NT2/D1 (cell line): Measurements from ENCODE around the gene NEGR1.

Experiments
- DNase-seq: peaks from one replicate; pipeline ENCODE4 v3.0.0-alpha.2; 2011; ENCODE audit warnings: low read depth, low spot score
- H3K27me3 ChIP-seq: 2 replicates; pipeline ENCODE4 v1.6.0; 2011; ENCODE audit warnings: mild to moderate bottlenecking; ENCODE audit not compliant: insufficient read length, insufficient read depth
- H3K36me3 ChIP-seq: 2 replicates; pipeline ENCODE4 v1.6.1; 2011; ENCODE audit warnings: mild to moderate bottlenecking, low read length, mixed read lengths; ENCODE audit not compliant: insufficient read depth, insufficient read length
- H3K4me1 ChIP-seq: 2 replicates; pipeline ENCODE4 v1.5.1; 2011; ENCODE audit not compliant: insufficient read depth, insufficient read length
- H3K4me3 ChIP-seq: 2 replicates; pipeline ENCODE4 v1.5.1; 2011; ENCODE audit warnings: low read depth; ENCODE audit not compliant: insufficient read length
- H3K9ac ChIP-seq: 2 replicates; pipeline ENCODE4 v1.6.0; 2011; ENCODE audit warnings: low read depth; ENCODE audit not compliant: insufficient read length
- H3K9me3 ChIP-seq: 2 replicates; pipeline ENCODE4 v1.5.1; 2011; ENCODE audit warnings: mild to moderate bottlenecking, low read length; ENCODE audit not compliant: insufficient read depth
- SUZ12 ChIP-seq: IDR thresholded peaks from 2 replicates; pipeline ENCODE4 v1.6.1; 2011; ENCODE audit not compliant: insufficient read length, insufficient read depth; ENCODE audit errors: extremely low read depth
- YY1 ChIP-seq: IDR thresholded peaks from 2 replicates; pipeline ENCODE4 v1.6.1; 2011; ENCODE audit not compliant: insufficient read length, insufficient read depth
- ZNF274 ChIP-seq: IDR thresholded peaks from 2 replicates; pipeline ENCODE4 v1.6.1; 2011; ENCODE audit warnings: mild to moderate bottlenecking, low read depth, low read length

The NEGR1 gene

DNA sequence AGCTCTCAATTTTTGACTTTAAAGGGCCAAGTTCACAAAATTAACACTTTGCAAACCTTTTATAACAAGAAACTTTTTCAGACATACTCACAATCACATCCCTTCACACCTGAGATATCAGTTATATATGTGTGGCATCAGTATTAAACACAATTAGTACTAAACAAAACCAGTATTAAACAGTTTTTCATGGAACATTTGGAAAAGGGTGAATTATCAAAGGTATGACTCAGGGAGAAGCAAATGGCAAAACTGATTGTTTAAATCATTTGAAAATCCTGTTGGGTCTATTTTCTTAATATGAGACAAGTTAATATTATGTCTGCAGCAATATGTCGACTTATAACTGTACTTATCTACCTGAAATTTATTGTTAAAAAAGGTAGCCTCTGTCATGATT, 587.3 kb downstream of the NEGR1 start:
- H3K4me1 ChIP-seq, result no peaks in the 10 kb centered on the region
- no peaks in the 10 kb centered on the region for H3K9me3 ChIP-seq
- no peak for DNase-seq
- no peak for TF ChIP-seq ZNF274
- no peak for TF ChIP-seq SUZ12
- no peak for TF ChIP-seq YY1
- no peak overlapping the region for H3K4me3 ChIP-seq
- H3K36me3 ChIP-seq, result no peaks in the 10 kb centered on the region
- no peak overlapping the region for H3K9ac ChIP-seq
- no peaks in the 10 kb centered on the region for H3K27me3 ChIP-seq

DNA sequence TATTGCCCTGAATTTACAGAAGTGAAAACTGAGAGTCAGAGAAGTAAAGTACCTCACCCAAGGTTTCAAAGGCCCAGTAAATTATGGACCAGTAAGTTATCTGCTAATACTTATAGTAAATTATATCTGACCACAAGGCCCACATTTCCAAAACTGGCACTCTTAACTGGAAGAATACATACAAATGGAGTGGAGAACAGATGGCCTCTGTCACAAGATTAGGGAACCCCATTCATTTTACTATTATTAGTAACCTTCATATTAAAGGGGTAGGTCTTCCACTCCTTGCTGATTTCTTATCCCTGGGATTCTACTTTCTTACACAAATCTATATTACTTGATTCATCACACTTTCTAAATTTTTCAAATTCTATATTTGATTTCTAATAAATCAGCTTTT, 588.8 kb downstream of the NEGR1 start:
- no peak overlapping the region for H3K9ac ChIP-seq
- H3K36me3 ChIP-seq, result no peaks in the 10 kb centered on the region
- H3K4me3 ChIP-seq, result no peak overlapping the region
- DNase-seq, result no peak
- H3K27me3 ChIP-seq, result no peaks in the 10 kb centered on the region
- no peaks in the 10 kb centered on the region for H3K9me3 ChIP-seq
- TF ChIP-seq YY1 (no peak), SUZ12 (no peak), ZNF274 (no peak)
- H3K4me1 ChIP-seq, result no peaks in the 10 kb centered on the region

DNA sequence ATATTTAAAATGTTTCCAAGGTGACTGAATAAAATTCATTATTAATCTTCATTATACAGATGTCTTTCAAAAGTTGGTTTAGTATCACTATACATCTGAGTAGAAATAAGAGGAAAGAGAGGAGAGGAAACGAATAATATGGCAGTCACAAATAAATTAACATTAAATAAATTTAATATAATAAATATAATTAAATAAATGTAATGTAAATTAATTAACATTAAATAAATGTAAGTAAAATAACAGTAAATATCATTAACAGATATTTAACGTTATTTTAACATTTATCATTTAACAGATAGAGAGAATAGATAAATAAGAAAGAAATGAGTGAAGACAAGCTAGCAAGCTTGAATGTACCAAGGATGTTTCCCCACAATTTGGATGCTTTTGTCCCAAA, 592.7 kb downstream of the NEGR1 start:
- H3K4me3 ChIP-seq, result no peak overlapping the region
- no peaks in the 10 kb centered on the region for H3K4me1 ChIP-seq
- no peaks in the 10 kb centered on the region for H3K27me3 ChIP-seq
- no peak overlapping the region for H3K9ac ChIP-seq
- no peak for DNase-seq
- H3K36me3 ChIP-seq, result no peaks in the 10 kb centered on the region
- H3K9me3 ChIP-seq, result no peaks in the 10 kb centered on the region
- TF ChIP-seq YY1 (no peak), SUZ12 (no peak), ZNF274 (no peak)

DNA sequence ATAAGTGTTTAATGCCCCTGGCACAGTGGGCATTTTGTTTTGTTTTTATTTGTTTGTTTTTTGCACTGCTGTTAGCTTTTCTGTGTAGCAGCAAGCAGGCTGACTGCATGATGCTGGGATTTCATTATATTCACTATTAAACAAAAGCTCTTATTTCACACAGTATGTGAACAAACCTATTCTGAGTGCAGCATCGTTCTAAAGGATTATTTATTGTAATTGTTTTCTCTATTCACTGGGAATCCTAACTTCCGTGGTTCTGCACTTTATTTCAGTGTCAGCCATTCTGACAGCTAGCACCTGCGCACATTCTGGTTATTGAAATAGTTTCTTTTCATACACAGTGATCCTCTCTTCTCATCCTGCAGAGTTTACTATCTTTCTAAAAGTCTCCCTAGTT, 595.0 kb downstream of the NEGR1 start:
- Histone ChIP-seq H3K4me1 (no peaks in the 10 kb centered on the region), H3K4me3 (no peak overlapping the region), H3K9me3 (no peaks in the 10 kb centered on the region), H3K36me3 (no peaks in the 10 kb centered on the region), H3K27me3 (no peaks in the 10 kb centered on the region), H3K9ac (no peak overlapping the region)
- no peak for DNase-seq
- TF ChIP-seq ZNF274, result no peak
- TF ChIP-seq YY1, result no peak
- TF ChIP-seq SUZ12, result no peak

DNA sequence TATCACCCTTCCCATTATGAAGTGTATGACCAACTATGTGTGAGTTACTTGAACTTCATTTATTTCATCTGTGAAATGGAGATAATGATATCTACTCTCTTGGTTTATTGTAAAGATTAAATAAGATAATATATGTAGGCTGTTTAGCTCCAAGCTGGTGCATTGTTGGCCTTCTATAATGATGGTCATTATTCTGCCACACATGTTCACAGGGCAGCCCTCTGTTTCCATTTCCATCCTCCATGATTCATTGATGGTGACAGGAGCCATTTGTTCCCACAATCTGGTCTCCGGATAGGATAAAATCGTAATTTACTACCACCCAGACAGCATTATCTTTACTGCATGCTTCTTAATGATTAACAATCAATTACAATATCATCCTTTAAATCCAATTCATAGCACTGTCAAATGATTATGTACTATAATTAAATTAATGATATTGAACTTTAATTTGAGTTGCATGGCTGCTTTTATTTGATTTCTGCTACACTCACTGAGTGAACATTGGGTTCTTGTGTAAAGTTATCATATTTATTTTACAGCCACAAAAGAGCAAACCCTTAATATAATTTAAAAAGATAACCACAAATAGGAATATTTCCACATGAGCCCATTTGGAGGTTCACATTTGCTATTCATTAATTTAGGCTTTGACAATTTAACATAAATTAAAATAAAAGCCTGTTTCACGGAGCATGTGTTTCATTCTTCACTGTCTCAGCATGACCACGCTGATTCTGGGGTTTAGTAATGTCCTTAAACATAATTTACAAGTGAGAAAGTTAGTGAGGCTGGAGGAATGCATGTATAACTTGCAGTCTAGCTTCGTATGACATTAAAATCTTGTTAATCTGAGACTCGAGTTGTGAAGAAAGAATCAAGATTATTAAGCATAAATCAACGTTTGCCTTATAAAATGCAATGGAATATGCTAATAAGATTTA, 605.1 kb downstream of the NEGR1 start:
- Histone ChIP-seq H3K36me3 (no peaks in the 10 kb centered on the region), H3K9me3 (0 out of 2 replicates have a peak, but pooled peaks cover 3% of the 10 kb centered on the region), H3K9ac (no peak overlapping the region), H3K4me1 (no peaks in the 10 kb centered on the region), H3K4me3 (no peak overlapping the region), H3K27me3 (no peaks in the 10 kb centered on the region)
- DNase-seq, result no peak
- no peak for TF ChIP-seq ZNF274
- no peak for TF ChIP-seq YY1
- no peak for TF ChIP-seq SUZ12

DNA sequence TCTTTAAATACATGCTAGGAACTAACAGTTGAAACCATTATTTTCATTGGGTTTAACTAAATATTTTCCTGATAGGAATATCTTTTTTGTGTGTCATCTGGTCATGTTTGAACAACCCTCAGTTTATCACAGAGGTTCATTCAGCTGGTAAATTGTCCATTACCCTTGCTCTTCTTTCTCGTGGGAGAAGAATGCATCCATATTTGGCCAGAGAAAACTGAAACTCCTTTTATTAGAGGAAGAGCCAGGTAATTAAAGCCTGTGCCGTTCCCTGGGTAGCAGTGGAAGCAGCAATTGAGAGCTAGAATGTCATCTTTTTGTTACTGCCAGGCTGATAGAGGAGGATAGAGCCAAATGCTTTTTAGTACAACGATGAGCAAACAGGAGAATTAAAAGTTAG, 614.3 kb downstream of the NEGR1 start:
- TF ChIP-seq ZNF274 (no peak), SUZ12 (no peak), YY1 (no peak)
- Histone ChIP-seq H3K4me1 (no peaks in the 10 kb centered on the region), H3K9ac (no peak overlapping the region), H3K9me3 (no peaks in the 10 kb centered on the region), H3K36me3 (no peaks in the 10 kb centered on the region), H3K27me3 (no peaks in the 10 kb centered on the region), H3K4me3 (no peak overlapping the region)
- no peak for DNase-seq

DNA sequence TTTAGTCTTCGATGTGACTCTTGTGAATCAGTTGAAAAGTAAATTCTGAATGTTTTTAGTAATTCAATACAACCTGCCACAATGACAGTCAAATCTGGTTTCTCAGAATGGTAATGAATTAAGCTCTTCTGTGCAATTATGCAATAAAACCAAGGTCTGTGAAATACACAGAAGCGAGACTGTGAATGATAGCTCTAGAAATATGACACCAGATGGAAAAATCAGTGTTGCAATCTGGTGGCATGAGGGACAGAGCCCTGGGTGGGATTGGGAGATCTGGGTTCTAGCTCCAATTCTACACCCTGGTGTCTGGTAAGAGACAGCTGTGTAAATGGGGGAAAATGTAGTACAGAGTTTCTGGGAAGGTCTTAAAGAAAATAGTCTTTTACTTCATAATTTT, 615.1 kb downstream of the NEGR1 start:
- H3K4me3 ChIP-seq, result no peak overlapping the region
- H3K9ac ChIP-seq, result no peak overlapping the region
- no peaks in the 10 kb centered on the region for H3K4me1 ChIP-seq
- no peaks in the 10 kb centered on the region for H3K27me3 ChIP-seq
- no peaks in the 10 kb centered on the region for H3K36me3 ChIP-seq
- no peaks in the 10 kb centered on the region for H3K9me3 ChIP-seq
- TF ChIP-seq YY1 (no peak), ZNF274 (no peak), SUZ12 (no peak)
- DNase-seq, result no peak
